Measurements from ENCODE around the gene DUSP9.

DNA sequence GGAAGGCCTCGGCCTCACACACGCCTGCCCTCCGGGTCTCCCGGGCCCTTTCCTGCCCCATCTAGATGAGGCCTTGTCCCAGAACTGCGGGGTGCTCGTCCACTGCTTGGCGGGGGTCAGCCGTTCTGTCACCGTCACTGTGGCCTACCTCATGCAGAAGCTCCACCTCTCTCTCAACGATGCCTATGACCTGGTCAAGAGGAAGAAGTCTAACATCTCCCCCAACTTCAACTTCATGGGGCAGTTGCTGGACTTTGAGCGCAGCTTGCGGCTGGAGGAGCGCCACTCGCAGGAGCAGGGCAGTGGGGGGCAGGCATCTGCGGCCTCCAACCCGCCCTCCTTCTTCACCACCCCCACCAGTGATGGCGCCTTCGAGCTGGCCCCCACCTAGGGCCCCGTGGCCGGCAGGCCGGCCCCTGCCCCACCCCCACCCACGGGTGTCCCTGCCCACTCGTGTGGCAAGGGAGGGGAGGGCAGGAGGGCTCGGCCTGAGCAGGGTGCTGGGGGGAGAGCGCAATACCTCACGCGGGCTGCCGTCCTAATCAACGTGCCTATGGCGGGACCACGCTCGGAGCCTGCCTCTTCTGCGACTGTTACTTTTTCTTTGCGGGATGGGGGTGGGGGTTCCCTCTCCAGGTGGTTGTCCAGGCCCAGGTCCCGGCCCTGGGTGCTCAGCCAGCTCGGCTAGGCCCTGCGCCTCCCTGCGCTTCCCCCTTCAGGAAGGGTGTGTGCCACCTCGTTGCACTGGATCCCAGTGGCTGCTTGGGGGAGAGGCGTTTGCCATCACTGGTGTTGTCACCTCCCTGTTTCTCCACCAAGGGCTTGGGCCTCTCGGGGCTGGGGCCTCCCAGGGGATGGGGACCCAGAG lies 3.1 kb downstream of the DUSP9 start:
- TF ChIP-seq CTCF (IDR thresholded peaks at IDR 0.05) (no peak), EP300 (IDR thresholded peaks at IDR 0.05) (no peak), POLR2A (IDR thresholded peaks at IDR 0.05) (no peak)
